Mesenchymal stem cell (in vitro differentiated cells and primary cell): ENCODE results near the gene MATK. TPM values are rescaled to one million over a fixed set of nuclear protein-coding genes. Genes with fewer than 3 reads are reported as not detected.

Source experiments
- DNase-seq: peaks from one replicate; pipeline ENCODE4 v3.0.0-alpha.2; 2013
- H2AFZ ChIP-seq: one replicate; pipeline ENCODE4 v1.6.1; 2013; ENCODE audit warnings: low read depth, mild to moderate bottlenecking, control low read depth, inconsistent platforms, low read length, moderate library complexity
- H2AK5ac ChIP-seq: 2 replicates; pipeline ENCODE4 v1.6.1; 2013; ENCODE audit warnings: low read length, moderate library complexity, mild to moderate bottlenecking, inconsistent platforms; ENCODE audit not compliant: severe bottlenecking
- H2BK120ac ChIP-seq: one replicate; pipeline ENCODE4 v1.6.1; 2013; ENCODE audit warnings: low read depth, mild to moderate bottlenecking, inconsistent platforms, low read length, moderate library complexity
- H2BK12ac ChIP-seq, 2 experiments: one replicate each; pipeline ENCODE4 v1.6.1; 2013; ENCODE audit warnings: inconsistent platforms in 2 of 2, low read length in 2 of 2, mild to moderate bottlenecking in 2 of 2, moderate library complexity in 2 of 2, control low read depth in 1 of 2
- H2BK15ac ChIP-seq: one replicate; pipeline ENCODE4 v1.6.1; 2013; ENCODE audit warnings: mild to moderate bottlenecking, low read depth, inconsistent platforms; ENCODE audit not compliant: poor library complexity, severe bottlenecking
- H2BK5ac ChIP-seq: 2 replicates; pipeline ENCODE4 v1.6.1; 2013; ENCODE audit warnings: low read depth, mild to moderate bottlenecking, low read length, control low read depth, inconsistent platforms; ENCODE audit not compliant: poor library complexity, severe bottlenecking
- H3K14ac ChIP-seq, 2 experiments: one replicate each; pipeline ENCODE4 v1.6.1; 2013; ENCODE audit warnings: inconsistent platforms in 2 of 2, low read length in 2 of 2, control low read depth in 1 of 2, mild to moderate bottlenecking in 1 of 2, moderate library complexity in 1 of 2
- H3K18ac ChIP-seq, 2 experiments: one replicate each; pipeline ENCODE4 v1.6.1; 2013; ENCODE audit warnings: inconsistent platforms in 2 of 2, low read length in 2 of 2, control low read depth in 1 of 2, low read depth in 1 of 2, mild to moderate bottlenecking in 1 of 2
- H3K23ac ChIP-seq, 2 experiments: one replicate each; pipeline ENCODE4 v1.6.1; 2013; ENCODE audit warnings: inconsistent platforms in 2 of 2, low read length in 2 of 2, mild to moderate bottlenecking in 2 of 2, moderate library complexity in 2 of 2, control low read depth in 1 of 2
- H3K27ac ChIP-seq: 2 replicates; pipeline ENCODE4 v1.5.1; 2013; ENCODE audit warnings: mild to moderate bottlenecking, moderate library complexity, low read length, control low read depth, inconsistent platforms; ENCODE audit not compliant: poor library complexity, severe bottlenecking
- H3K27me3 ChIP-seq, 2 experiments: 2 replicates each; pipeline versions ENCODE4 v1.6.1 to v1.7.0; 2013; ENCODE audit warnings: low read length in 2 of 2, mild to moderate bottlenecking in 2 of 2, moderate library complexity in 2 of 2, control low read depth in 1 of 2, inconsistent platforms in 1 of 2; ENCODE audit not compliant: control insufficient read depth in 1 of 2, insufficient read depth in 1 of 2
- H3K36me3 ChIP-seq, 2 experiments: 2 replicates each; pipeline versions ENCODE4 v1.6.1 to v1.7.0; 2013; ENCODE audit warnings: low read length in 2 of 2, control low read depth in 1 of 2, inconsistent platforms in 1 of 2, low read depth in 1 of 2, mild to moderate bottlenecking in 1 of 2; ENCODE audit not compliant: insufficient read depth in 2 of 2, control insufficient read depth in 1 of 2
- H3K4ac ChIP-seq, 2 experiments: one replicate each; pipeline ENCODE4 v1.6.1; 2013; ENCODE audit warnings: inconsistent platforms in 2 of 2, low read length in 2 of 2, mild to moderate bottlenecking in 2 of 2, moderate library complexity in 2 of 2, control low read depth in 1 of 2, low read depth in 1 of 2
- H3K4me1 ChIP-seq: 2 replicates; pipeline ENCODE4 v1.6.1; 2013; ENCODE audit warnings: low read depth, low read length, control low read depth; ENCODE audit not compliant: control insufficient read depth, insufficient read depth
- H3K4me2 ChIP-seq: 2 replicates; pipeline ENCODE4 v1.6.1; 2013; ENCODE audit warnings: low read length, mild to moderate bottlenecking, inconsistent platforms; ENCODE audit not compliant: poor library complexity, severe bottlenecking
- H3K4me3 ChIP-seq, 2 experiments: 2 replicates each; pipeline versions ENCODE4 v1.5.1 to v1.7.0; 2013; ENCODE audit warnings: low read length in 2 of 2, mild to moderate bottlenecking in 2 of 2, control low read depth in 1 of 2, low read depth in 1 of 2; ENCODE audit not compliant: insufficient read depth in 1 of 2
- H3K79me1 ChIP-seq: replicated peaks from 2 replicates; pipeline ENCODE4 v1.6.1; 2013; ENCODE audit warnings: mild to moderate bottlenecking, control low read depth, low read length, inconsistent platforms; ENCODE audit not compliant: poor library complexity, severe bottlenecking
- H3K9ac ChIP-seq: 2 replicates; pipeline ENCODE4 v1.7.0; 2013; ENCODE audit warnings: mild to moderate bottlenecking, low read length, moderate library complexity
- H3K9me3 ChIP-seq: 2 replicates; pipeline ENCODE4 v1.7.0; 2013; ENCODE audit warnings: mild to moderate bottlenecking, low read length; ENCODE audit not compliant: control insufficient read depth
- H4K8ac ChIP-seq: one replicate; pipeline ENCODE4 v1.6.1; 2013; ENCODE audit warnings: inconsistent platforms, mild to moderate bottlenecking, low read length, moderate library complexity
- H4K91ac ChIP-seq: one replicate; pipeline ENCODE4 v1.6.1; 2013; ENCODE audit warnings: mild to moderate bottlenecking, low read length, inconsistent platforms
- WGBS: methylation state at CpG from one replicate; pipeline ENCODE4 v1.1.7; 2013; ENCODE audit warnings: mixed read lengths; 5-methylcytosine and 5-hydroxymethylcytosine counted together
- small RNA-seq: library from polyadenylated mRNA; stranded (forward); fragments of <200 nt; extraction: miRNeasy Mini kit (QIAGEN cat#:217004); gene quantifications from one replicate; pipeline ENCODE3, GENCODE V24; 2013; ENCODE audit warnings: low read depth

MATK gene

GRCh38 chr19:3732108-3732507, 54.1 kb downstream of the MATK start:
- no peak for DNase-seq
- no peak overlapping the region for H2BK5ac ChIP-seq
- H2BK120ac ChIP-seq: no peak overlapping the region
- no peak overlapping the region for H3K23ac ChIP-seq
- H3K4me1 ChIP-seq: no peaks in the 10 kb centered on the region
- 89% methylated on average over 1 of the region's 1 CpG for WGBS
- no peaks in the 10 kb centered on the region for H3K79me1 ChIP-seq
- H2BK15ac ChIP-seq: no peak overlapping the region
- H3K36me3 ChIP-seq: peaks cover 0 to 2% of the 10 kb centered on the region in 2 experiments
- H3K18ac ChIP-seq: no peak overlapping the region
- H3K27ac ChIP-seq: no peak overlapping the region
- no peak overlapping the region for H4K8ac ChIP-seq
- no peak overlapping the region for H2AK5ac ChIP-seq
- H2AFZ ChIP-seq: no peak overlapping the region
- no peak overlapping the region for H3K9ac ChIP-seq
- H4K91ac ChIP-seq: no peak overlapping the region
- H3K4ac ChIP-seq: no peak overlapping the region
- H3K4me2 ChIP-seq: no peak overlapping the region
- H3K4me3 ChIP-seq: no peak overlapping the region
- H3K9me3 ChIP-seq: no peaks in the 10 kb centered on the region
- no peak overlapping the region for H2BK12ac ChIP-seq
- H3K27me3 ChIP-seq: peaks cover 18 to 30% of the 10 kb centered on the region in 2 experiments
- H3K14ac ChIP-seq: no peak overlapping the region

GRCh38 chr19:3730457-3730958, 55.7 kb downstream of the MATK start:
- Histone ChIP-seq H3K79me1 (no peaks in the 10 kb centered on the region), H2BK15ac (no peak overlapping the region), H3K18ac (no peak overlapping the region), H3K9me3 (no peaks in the 10 kb centered on the region), H3K4me3 (no peak overlapping the region), H3K4ac (no peak overlapping the region), H2BK120ac (no peak overlapping the region), H2AFZ (no peak overlapping the region), H3K27me3 (peaks cover 13 to 28% of the 10 kb centered on the region in 2 experiments), H3K27ac (no peak overlapping the region), H2AK5ac (no peak overlapping the region), H3K9ac (no peak overlapping the region), H3K36me3 (peaks cover 0 to 2% of the 10 kb centered on the region in 2 experiments), H2BK12ac (no peak overlapping the region), H3K23ac (no peak overlapping the region), H4K91ac (no peak overlapping the region), H3K4me2 (no peak overlapping the region), H4K8ac (no peak overlapping the region), H3K4me1 (peaks cover 4% of the 10 kb centered on the region), H3K14ac (no peak overlapping the region), H2BK5ac (no peak overlapping the region)
- DNase-seq: no peak
- WGBS: 90% methylated on average over 32 of the region's 32 CpGs

Small RNAs within 50 kb of the gene (small RNA-seq; reads per million reads assigned to genes)
- gene AC005777.1: not detected
